ENCODE measurements around the gene CCDC85C. TPM values are rescaled to one million over a fixed set of nuclear protein-coding genes. Genes with fewer than 3 reads are reported as not detected.

CCDC85C gene
- polyA plus RNA-seq, 1 of the 3 experiments (the other 2 are of a cell fraction) = 9.6 TPM

GRCh38 chr14:99465288-99465687 is 138.7 kb downstream of the CCDC85C start (continued):
- TF ChIP-seq, protein P1, sequence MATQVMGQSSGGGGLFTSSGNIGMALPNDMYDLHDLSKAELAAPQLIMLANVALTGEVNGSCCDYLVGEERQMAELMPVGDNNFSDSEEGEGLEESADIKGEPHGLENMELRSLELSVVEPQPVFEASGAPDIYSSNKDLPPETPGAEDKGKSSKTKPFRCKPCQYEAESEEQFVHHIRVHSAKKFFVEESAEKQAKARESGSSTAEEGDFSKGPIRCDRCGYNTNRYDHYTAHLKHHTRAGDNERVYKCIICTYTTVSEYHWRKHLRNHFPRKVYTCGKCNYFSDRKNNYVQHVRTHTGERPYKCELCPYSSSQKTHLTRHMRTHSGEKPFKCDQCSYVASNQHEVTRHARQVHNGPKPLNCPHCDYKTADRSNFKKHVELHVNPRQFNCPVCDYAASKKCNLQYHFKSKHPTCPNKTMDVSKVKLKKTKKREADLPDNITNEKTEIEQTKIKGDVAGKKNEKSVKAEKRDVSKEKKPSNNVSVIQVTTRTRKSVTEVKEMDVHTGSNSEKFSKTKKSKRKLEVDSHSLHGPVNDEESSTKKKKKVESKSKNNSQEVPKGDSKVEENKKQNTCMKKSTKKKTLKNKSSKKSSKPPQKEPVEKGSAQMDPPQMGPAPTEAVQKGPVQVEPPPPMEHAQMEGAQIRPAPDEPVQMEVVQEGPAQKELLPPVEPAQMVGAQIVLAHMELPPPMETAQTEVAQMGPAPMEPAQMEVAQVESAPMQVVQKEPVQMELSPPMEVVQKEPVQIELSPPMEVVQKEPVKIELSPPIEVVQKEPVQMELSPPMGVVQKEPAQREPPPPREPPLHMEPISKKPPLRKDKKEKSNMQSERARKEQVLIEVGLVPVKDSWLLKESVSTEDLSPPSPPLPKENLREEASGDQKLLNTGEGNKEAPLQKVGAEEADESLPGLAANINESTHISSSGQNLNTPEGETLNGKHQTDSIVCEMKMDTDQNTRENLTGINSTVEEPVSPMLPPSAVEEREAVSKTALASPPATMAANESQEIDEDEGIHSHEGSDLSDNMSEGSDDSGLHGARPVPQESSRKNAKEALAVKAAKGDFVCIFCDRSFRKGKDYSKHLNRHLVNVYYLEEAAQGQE (IDR thresholded peaks at IDR 0.05; ENCODE audit: low read depth, low read length) = no peak
- TF ChIP-seq RAD21 (IDR thresholded peaks at IDR 0.05; ENCODE audit: low read length) = no peak

GRCh38 chr14:99463974-99464373 is 140.0 kb downstream of the CCDC85C start:
- POLR2A ChIA-PET = no interaction called here
- no peaks in the 10 kb centered on the region for H3K9me2 ChIP-seq
- H3K4me1 ChIP-seq (ENCODE audit: control insufficient read depth in 1 of 2, insufficient read depth in 2 of 2, low read depth in 1 of 2, low read length in 1 of 2) = peaks cover 0 to 6% of the 10 kb centered on the region in 2 experiments; a peak in 2 of 4 replicates
- H3K79me2 ChIP-seq (ENCODE audit: insufficient read depth) = peaks cover 39% of the 10 kb centered on the region
- WGBS (ENCODE audit: low lambda C conversion rate) = 96% methylated on average over 4 of the region's 4 CpGs
- no peak overlapping the region for H3K9ac ChIP-seq
- no peak overlapping the region for H2AFZ ChIP-seq (ENCODE audit: low read depth)
- TF ChIP-seq JUND (IDR thresholded peaks at IDR 0.05) = no peak
- TF ChIP-seq, protein P2, sequence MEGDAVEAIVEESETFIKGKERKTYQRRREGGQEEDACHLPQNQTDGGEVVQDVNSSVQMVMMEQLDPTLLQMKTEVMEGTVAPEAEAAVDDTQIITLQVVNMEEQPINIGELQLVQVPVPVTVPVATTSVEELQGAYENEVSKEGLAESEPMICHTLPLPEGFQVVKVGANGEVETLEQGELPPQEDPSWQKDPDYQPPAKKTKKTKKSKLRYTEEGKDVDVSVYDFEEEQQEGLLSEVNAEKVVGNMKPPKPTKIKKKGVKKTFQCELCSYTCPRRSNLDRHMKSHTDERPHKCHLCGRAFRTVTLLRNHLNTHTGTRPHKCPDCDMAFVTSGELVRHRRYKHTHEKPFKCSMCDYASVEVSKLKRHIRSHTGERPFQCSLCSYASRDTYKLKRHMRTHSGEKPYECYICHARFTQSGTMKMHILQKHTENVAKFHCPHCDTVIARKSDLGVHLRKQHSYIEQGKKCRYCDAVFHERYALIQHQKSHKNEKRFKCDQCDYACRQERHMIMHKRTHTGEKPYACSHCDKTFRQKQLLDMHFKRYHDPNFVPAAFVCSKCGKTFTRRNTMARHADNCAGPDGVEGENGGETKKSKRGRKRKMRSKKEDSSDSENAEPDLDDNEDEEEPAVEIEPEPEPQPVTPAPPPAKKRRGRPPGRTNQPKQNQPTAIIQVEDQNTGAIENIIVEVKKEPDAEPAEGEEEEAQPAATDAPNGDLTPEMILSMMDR (IDR thresholded peaks at IDR 0.05) = no peak
- TF ChIP-seq EZH2phosphoT487 (IDR thresholded peaks at IDR 0.05; ENCODE audit: borderline replicate concordance, low read depth) = no peak
- TF ChIP-seq ELF1 (IDR thresholded peaks at IDR 0.05) = no peak
- TF ChIP-seq SIN3A (IDR thresholded peaks at IDR 0.05; ENCODE audit: borderline replicate concordance, low read depth, low read length) = no peak
- TF ChIP-seq CHD2 (IDR thresholded peaks at IDR 0.05; ENCODE audit: low read length, partially characterized antibody) = no peak
- no peak for TF ChIP-seq FOXM1 (IDR thresholded peaks at IDR 0.05; ENCODE audit: low read depth)
- no peak for TF ChIP-seq TEAD4 (IDR thresholded peaks at IDR 0.05; ENCODE audit: borderline replicate concordance, insufficient read depth)
- TF ChIP-seq USF1 (IDR thresholded peaks at IDR 0.05; ENCODE audit: borderline replicate concordance, low read depth) = no peak
- no peak for TF ChIP-seq MXI1 (IDR thresholded peaks at IDR 0.05; ENCODE audit: low read depth, low read length)
- no peak for TF ChIP-seq NFIC (IDR thresholded peaks at IDR 0.05; ENCODE audit: borderline replicate concordance)
- no peak for TF ChIP-seq SMC3 (IDR thresholded peaks at IDR 0.05; ENCODE audit: low read depth, low read length)
- no peak for TF ChIP-seq GATA2 (CRISPR knock-in tag; IDR thresholded peaks at IDR 0.05)
- H3K4me2 ChIP-seq = no peak overlapping the region
- CTCF ChIA-PET = no interaction called here
- peaks cover 11 to 51% of the 10 kb centered on the region in 2 experiments for H3K36me3 ChIP-seq (replicated peaks in 1 of 2; ENCODE audit: control insufficient read depth in 1 of 2, insufficient read depth in 2 of 2, low read length in 1 of 2)
- no peak overlapping the region for H3K4me3 ChIP-seq (ENCODE audit: low read depth in 2 of 2, low read length in 1 of 2)
- no peaks in the 10 kb centered on the region for H3K27me3 ChIP-seq (ENCODE audit: insufficient read depth)
- H3K9me3 ChIP-seq = no peaks in the 10 kb centered on the region
- DNase-seq = no peak
- no peak overlapping the region for H3K27ac ChIP-seq (ENCODE audit: low read depth in 2 of 2, low read length in 1 of 2)
- H4K20me1 ChIP-seq (ENCODE audit: insufficient read depth) = peaks cover 27% of the 10 kb centered on the region
- no peaks in the 10 kb centered on the region for H3F3A ChIP-seq (replicated peaks; ENCODE audit: insufficient read depth)
